ENCODE measurements around the gene BAZ2B.

Gene BAZ2B

DNA sequence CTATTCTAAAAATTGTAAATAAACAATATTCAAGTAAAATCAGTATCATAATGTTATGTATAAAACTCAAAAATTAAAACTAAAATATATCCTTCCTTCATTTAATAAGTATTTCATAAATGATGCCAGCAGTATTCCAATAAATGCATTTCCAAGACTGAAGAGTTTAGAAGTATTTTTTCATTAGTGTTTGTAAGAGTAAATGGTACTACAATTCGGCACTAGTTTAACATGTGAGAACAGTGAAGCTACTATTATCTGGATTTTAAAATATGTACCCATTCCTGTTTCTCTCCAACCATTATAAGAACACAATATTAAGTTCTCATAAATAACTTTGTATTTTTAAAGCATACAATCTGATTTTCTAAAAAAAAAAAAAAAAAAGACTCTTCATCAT is 3.3 kb downstream of the BAZ2B start:
- H3K36me3 ChIP-seq (ENCODE audit: insufficient read depth, low read length), result no peaks in the 10 kb centered on the region
- H3K4me1 ChIP-seq (ENCODE audit: insufficient read depth, low read length), result peaks cover 44% of the 10 kb centered on the region
- no peak overlapping the region for H2AFZ ChIP-seq (ENCODE audit: low read depth, low read length)
- H3K9me3 ChIP-seq (ENCODE audit: low read length), result no peaks in the 10 kb centered on the region
- peak overlapping the region; percentile 98 for H3K4me3 ChIP-seq (ENCODE audit: low read length)
- no peaks in the 10 kb centered on the region for H3K27me3 ChIP-seq (ENCODE audit: insufficient read depth, low read length)

DNA sequence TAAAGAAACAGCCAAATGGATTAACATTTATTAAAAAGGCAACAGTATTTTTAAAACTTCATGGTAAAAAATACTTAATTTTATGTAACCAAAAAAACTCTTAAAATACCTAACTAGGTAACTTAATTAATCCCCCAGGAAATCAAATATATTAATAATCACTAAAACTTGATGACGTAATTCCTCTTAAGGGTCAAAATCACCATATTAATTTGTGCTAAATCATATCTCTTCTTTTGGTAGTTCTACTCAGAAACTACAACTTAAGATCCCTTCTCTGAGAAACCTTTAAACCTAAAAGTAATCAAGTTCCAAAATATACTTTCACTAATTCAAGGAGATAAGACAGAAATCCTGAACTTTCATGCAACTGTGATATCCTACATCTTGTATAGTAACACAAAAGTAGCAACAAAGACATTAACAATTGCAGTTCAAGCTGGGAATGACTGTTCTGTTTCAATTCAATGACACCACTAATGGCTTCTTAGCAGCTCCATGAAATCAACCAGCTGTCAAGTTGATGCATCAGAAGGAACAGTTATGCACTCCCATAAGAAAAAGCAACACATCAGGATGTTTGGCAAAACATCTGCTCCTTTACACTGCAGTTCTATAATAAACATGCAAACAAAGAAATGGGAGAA is 4.0 kb downstream of the BAZ2B start:
- Histone ChIP-seq H2AFZ (ENCODE audit: low read depth, low read length) (no peak overlapping the region), H3K36me3 (ENCODE audit: insufficient read depth, low read length) (no peaks in the 10 kb centered on the region), H3K27me3 (ENCODE audit: insufficient read depth, low read length) (no peaks in the 10 kb centered on the region), H3K4me1 (ENCODE audit: insufficient read depth, low read length) (peaks cover 37% of the 10 kb centered on the region), H3K9me3 (ENCODE audit: low read length) (no peaks in the 10 kb centered on the region), H3K4me3 (ENCODE audit: low read length) (peak overlapping the region; percentile 98)

DNA sequence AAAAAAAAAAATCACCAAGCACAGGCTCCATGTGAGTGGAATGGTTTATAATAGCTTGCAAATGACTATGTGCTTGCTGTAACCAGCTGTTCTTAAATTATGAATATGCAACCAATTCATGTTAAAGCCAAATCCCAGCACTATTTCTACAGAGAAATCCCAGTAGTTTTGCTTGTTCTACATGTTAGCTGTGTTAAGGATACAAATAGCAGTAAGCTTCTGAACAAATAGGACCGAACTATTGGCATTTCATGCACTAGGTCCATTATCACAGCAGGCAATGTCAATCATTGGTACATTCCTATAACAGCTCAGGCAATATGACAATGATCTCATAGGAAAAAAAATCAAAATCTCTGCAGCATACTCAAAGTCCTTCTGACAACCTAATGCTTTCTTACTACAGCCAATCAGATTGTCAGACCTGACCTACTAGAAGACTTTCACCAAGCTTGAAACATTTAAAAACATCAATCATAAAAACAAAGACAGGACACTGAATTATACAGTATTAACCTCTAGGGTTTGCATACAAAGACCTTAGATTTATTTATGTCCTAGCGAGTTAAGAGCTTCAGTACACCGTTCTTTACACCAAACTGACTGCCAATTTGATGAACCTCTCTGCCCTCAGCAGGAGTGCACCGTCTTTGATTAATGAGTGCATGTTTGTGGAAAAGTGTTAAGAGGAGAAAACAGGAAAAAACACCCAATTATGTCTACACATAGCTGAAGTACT is 6.4 kb downstream of the BAZ2B start:
- Histone ChIP-seq H3K4me1 (ENCODE audit: insufficient read depth, low read length) (peaks cover 37% of the 10 kb centered on the region), H2AFZ (ENCODE audit: low read depth, low read length) (no peak overlapping the region), H3K4me3 (ENCODE audit: low read length) (no peak overlapping the region), H3K27me3 (ENCODE audit: insufficient read depth, low read length) (no peaks in the 10 kb centered on the region), H3K9me3 (ENCODE audit: low read length) (no peaks in the 10 kb centered on the region), H3K36me3 (ENCODE audit: insufficient read depth, low read length) (no peaks in the 10 kb centered on the region)

DNA sequence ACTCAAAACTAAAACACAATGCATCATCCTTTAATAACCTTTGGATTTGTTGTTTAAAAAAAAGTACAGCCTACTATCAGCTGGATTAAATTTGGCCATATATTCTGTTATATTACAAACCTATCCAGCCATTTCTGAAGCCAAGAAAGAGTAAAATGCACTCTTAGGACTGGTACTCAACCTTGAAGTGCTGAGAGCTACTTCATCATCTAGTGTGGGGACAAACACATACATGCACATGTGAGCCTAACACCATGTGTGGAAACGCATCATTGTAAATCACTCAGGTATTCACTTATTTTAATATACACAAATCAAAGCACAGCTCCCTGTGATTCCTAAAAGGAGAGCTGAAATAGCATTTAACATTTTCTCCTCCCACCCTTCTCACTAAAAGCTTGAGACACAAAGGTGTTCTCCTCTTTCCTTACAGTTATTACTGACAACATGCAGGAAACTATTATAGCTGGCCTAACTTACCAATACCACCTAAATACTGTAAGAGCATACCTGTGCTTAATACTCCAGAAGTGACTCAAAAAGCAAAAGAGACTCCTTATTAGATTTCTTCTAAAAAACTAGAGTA is 7.5 kb downstream of the BAZ2B start:
- Histone ChIP-seq H3K4me1 (ENCODE audit: insufficient read depth, low read length) (peaks cover 36% of the 10 kb centered on the region), H3K9me3 (ENCODE audit: low read length) (no peaks in the 10 kb centered on the region), H3K4me3 (ENCODE audit: low read length) (no peak overlapping the region), H2AFZ (ENCODE audit: low read depth, low read length) (no peak overlapping the region), H3K36me3 (ENCODE audit: insufficient read depth, low read length) (no peaks in the 10 kb centered on the region), H3K27me3 (ENCODE audit: insufficient read depth, low read length) (no peaks in the 10 kb centered on the region)

DNA sequence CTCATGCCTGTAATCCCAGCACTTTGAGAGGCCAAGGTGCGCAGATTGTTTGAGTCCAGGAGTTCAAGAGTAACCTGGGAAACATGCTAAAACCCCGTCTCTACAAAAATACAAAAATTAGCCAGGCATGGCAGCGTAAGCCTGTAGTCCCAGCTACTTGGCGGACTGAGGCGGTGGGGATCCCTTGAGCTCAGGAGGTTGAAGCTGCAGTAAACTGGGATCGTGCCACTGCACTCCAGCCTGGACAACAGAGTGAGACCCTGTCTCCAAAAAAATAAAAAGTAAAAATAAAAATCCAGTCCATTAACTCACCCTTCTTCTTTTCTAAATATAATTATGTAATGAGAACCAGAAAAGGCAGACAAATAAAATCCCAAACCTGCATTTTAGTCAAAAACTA is 8.2 kb downstream of the BAZ2B start:
- Histone ChIP-seq H3K27me3 (ENCODE audit: insufficient read depth, low read length) (no peaks in the 10 kb centered on the region), H3K9me3 (ENCODE audit: low read length) (no peaks in the 10 kb centered on the region), H3K36me3 (ENCODE audit: insufficient read depth, low read length) (no peaks in the 10 kb centered on the region), H3K4me3 (ENCODE audit: low read length) (no peak overlapping the region), H2AFZ (ENCODE audit: low read depth, low read length) (no peak overlapping the region), H3K4me1 (ENCODE audit: insufficient read depth, low read length) (peaks cover 32% of the 10 kb centered on the region)

DNA sequence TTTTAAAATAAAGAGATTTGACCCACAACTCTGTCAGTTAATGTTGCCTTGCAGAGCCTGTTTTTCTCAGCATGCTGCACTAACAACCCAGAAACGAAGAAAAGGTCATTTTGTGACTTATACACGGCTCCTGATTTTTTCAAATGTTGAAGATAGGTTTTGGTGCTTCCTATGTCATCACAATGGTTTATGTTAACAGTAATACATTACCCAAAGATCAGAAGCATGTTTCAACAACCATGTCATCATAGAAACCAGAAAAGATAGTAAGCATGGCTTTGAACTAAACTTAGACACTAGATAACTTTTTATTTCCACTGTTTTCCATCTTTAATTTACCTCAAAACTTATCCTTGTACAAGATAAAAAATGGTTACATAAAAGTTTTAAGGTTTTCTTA is 10.1 kb downstream of the BAZ2B start:
- H3K9me3 ChIP-seq (ENCODE audit: low read length), result no peaks in the 10 kb centered on the region

DNA sequence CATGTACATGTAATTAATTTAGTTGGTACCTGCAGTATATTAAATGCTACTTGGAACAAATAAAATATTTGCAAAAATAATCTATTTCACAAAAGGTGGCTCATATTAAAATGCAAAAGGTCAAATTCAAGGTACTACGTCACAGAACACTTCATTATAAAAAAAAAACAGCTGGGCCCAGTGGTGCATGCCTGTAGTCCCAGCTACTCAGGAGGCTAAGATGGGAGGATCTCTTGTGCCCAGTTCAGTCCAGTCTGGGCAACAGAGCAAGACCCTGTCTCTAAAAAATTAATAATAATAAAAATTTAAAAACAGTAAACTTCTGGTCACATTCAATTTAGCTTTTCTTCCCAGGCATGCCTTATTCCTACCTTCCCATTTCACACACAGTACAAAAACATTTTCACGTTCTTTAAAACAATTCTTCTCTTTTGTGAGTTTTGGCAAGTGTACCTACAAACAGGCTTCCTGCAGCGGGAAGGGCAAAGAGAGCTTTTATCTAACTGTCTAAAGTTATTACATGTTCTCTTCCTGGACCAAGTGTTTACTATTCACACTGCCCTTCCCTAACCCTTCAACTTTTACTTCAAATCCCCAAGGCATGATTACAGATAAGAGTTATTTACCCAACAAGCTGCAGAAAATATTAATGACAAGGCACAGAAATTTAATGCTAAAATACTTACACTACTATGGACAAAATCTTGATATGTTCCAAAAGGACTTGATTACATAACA is 10.7 kb downstream of the BAZ2B start:
- Histone ChIP-seq H3K4me1 (ENCODE audit: insufficient read depth, low read length) (peaks cover 14% of the 10 kb centered on the region), H3K36me3 (ENCODE audit: insufficient read depth, low read length) (peaks cover 4% of the 10 kb centered on the region), H3K9me3 (ENCODE audit: low read length) (no peaks in the 10 kb centered on the region), H2AFZ (ENCODE audit: low read depth, low read length) (no peak overlapping the region), H3K27me3 (ENCODE audit: insufficient read depth, low read length) (no peaks in the 10 kb centered on the region), H3K4me3 (ENCODE audit: low read length) (no peak overlapping the region)

More for the DNA sequence above, 10.1 kb downstream of the BAZ2B start:
- no peak overlapping the region for H2AFZ ChIP-seq (ENCODE audit: low read depth, low read length)
- H3K27me3 ChIP-seq (ENCODE audit: insufficient read depth, low read length), result no peaks in the 10 kb centered on the region
- no peaks in the 10 kb centered on the region for H3K36me3 ChIP-seq (ENCODE audit: insufficient read depth, low read length)
- H3K4me1 ChIP-seq (ENCODE audit: insufficient read depth, low read length), result peaks cover 17% of the 10 kb centered on the region
- H3K4me3 ChIP-seq (ENCODE audit: low read length), result no peak overlapping the region

DNA sequence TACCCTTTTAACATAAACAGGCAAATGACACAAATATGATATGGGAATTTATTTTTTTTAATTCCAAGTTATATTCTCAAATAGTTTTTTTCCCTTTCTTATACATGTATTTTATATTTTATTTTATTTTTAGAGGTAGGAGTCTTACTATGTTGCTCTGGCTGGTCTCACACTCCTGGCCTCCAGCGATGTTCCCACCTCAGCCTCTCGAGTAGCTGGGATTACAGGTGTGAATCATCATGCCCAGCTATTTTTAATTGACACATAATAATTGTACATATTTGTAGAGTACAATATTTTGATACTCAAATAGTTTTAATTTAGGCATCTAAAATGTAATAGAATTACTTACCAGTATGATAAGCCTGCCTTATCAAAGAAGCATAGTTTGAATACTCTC is 12.2 kb downstream of the BAZ2B start:
- Histone ChIP-seq H3K36me3 (ENCODE audit: insufficient read depth, low read length) (peaks cover 4% of the 10 kb centered on the region), H3K4me3 (ENCODE audit: low read length) (no peak overlapping the region), H2AFZ (ENCODE audit: low read depth, low read length) (no peak overlapping the region), H3K27me3 (ENCODE audit: insufficient read depth, low read length) (no peaks in the 10 kb centered on the region), H3K4me1 (ENCODE audit: insufficient read depth, low read length) (peaks cover 3% of the 10 kb centered on the region), H3K9me3 (ENCODE audit: low read length) (no peaks in the 10 kb centered on the region)

DNA sequence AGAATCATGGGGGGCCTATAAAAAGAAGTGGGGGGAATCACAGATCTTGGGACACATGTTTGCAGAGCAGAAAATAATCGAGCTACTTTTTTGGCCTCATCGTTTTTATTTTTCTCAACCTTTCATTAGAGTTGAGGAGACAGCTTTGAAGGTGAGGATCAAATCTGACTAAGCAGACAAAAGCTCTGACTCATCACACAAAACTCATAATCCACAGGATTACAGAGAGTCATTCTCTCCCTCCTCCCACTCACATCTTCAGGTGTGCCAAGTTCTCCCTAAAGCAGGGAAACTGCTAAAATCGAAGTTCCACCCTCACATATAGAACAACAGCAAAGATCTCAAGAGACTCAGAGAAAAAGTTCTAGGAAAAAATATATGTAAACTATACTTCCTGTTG is 15.6 kb downstream of the BAZ2B start:
- H3K27me3 ChIP-seq (ENCODE audit: insufficient read depth, low read length), result no peaks in the 10 kb centered on the region
- H3K36me3 ChIP-seq (ENCODE audit: insufficient read depth, low read length), result peaks cover 4% of the 10 kb centered on the region
- H2AFZ ChIP-seq (ENCODE audit: low read depth, low read length), result no peak overlapping the region
- H3K4me3 ChIP-seq (ENCODE audit: low read length), result no peak overlapping the region
- H3K4me1 ChIP-seq (ENCODE audit: insufficient read depth, low read length), result peaks cover 1% of the 10 kb centered on the region
- H3K9me3 ChIP-seq (ENCODE audit: low read length), result peaks cover 3% of the 10 kb centered on the region

DNA sequence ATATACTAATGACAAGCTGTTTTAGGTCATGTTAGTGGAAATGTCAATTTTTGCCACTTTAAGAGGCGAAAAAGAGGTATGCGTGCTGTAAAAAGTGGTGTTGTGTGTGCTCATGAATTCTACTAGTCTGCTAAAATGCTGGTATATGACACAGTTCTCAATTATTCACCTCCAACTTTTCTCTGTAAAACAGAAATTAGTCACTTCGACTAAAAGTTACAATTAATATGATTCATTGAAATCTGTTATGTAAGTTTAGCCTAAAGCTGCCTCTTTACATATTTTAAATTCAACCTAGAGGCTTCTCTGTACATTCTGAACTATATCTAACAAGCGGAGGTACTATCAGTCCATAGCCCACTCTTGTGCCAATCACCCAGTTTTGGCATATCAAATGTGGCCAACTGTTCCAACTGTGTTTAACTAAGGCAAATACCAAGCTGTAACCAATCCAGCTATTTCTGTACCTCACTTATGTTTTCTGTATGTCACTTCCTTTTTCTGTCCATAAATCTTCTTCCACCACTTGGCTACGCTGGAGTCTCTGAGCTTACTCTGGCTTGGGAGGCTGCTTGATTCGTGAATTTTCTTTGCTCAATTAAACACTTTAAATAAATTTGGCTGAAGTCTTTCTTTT is 20.8 kb downstream of the BAZ2B start:
- H3K27me3 ChIP-seq (ENCODE audit: insufficient read depth, low read length), result no peaks in the 10 kb centered on the region
- no peaks in the 10 kb centered on the region for H3K4me1 ChIP-seq (ENCODE audit: insufficient read depth, low read length)
- peaks cover 3% of the 10 kb centered on the region for H3K9me3 ChIP-seq (ENCODE audit: low read length)
- peaks cover 4% of the 10 kb centered on the region for H3K36me3 ChIP-seq (ENCODE audit: insufficient read depth, low read length)
- no peak overlapping the region for H3K4me3 ChIP-seq (ENCODE audit: low read length)
- H2AFZ ChIP-seq (ENCODE audit: low read depth, low read length), result no peak overlapping the region

DNA sequence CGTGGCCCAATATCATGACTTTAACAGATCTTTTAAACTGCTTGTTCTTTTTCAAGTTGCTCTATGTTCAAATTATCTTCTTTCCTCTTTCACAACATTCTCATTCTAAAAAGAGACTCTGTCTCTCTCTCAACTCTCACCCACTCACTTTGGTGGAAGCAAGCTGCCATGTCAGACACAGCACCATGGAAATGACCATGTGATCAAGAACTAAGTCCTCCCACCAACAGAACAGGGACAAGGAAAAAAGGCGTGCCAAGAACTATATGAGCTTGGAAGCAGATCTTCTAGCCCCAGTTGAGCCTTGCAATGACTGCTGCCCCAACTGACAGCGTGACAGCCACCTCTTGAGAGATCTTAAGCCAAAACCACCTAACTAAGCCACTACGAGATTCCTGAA is 23.9 kb downstream of the BAZ2B start:
- Histone ChIP-seq H3K27me3 (ENCODE audit: insufficient read depth, low read length) (no peaks in the 10 kb centered on the region), H3K4me3 (ENCODE audit: low read length) (no peak overlapping the region), H2AFZ (ENCODE audit: low read depth, low read length) (no peak overlapping the region), H3K9me3 (ENCODE audit: low read length) (peaks cover 2% of the 10 kb centered on the region), H3K4me1 (ENCODE audit: insufficient read depth, low read length) (no peaks in the 10 kb centered on the region), H3K36me3 (ENCODE audit: insufficient read depth, low read length) (peaks cover 9% of the 10 kb centered on the region)

DNA sequence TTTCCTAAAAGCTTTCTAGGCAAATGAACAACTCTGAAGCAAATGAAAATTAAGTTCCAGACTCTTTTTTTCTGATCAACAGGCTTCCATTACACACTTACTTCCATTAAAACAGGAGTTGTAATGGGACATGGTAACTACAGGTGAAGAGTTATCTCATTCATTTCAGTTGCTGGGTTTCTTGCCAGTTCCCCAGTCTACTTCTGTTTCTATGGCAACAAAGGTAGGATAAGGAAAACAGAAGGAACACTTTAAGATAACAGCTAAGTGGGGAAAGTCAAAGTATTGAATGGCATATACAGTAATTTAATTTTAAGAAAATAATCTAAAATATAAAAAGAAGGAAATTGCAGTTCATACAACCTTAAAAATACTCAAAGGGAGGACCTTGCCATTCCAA is 25.1 kb downstream of the BAZ2B start:
- Histone ChIP-seq H3K4me3 (ENCODE audit: low read length) (no peak overlapping the region), H3K27me3 (ENCODE audit: insufficient read depth, low read length) (no peaks in the 10 kb centered on the region), H3K36me3 (ENCODE audit: insufficient read depth, low read length) (peaks cover 9% of the 10 kb centered on the region), H2AFZ (ENCODE audit: low read depth, low read length) (no peak overlapping the region), H3K4me1 (ENCODE audit: insufficient read depth, low read length) (no peaks in the 10 kb centered on the region), H3K9me3 (ENCODE audit: low read length) (no peaks in the 10 kb centered on the region)

DNA sequence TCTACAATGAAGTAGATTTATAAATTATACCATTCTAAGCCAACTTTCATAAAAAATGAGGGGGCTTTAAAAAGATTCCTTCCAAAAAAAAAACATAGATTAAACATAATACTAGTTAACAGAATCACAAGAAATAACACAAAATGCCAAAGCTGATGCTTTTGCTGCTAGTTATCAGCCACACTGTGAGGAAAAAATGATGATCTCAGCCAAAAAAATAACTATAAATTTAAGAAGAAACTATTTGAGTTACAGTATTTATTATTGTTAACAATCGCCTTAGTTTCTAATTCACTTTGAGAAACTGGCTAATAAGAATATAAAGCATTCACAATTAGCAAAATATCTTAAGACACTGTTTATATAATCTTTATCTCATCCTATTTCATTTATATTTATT is 27.1 kb downstream of the BAZ2B start:
- H3K27me3 ChIP-seq (ENCODE audit: insufficient read depth, low read length), result no peaks in the 10 kb centered on the region
- no peak overlapping the region for H2AFZ ChIP-seq (ENCODE audit: low read depth, low read length)
- H3K4me3 ChIP-seq (ENCODE audit: low read length), result no peak overlapping the region
- no peaks in the 10 kb centered on the region for H3K4me1 ChIP-seq (ENCODE audit: insufficient read depth, low read length)
- peaks cover 4% of the 10 kb centered on the region for H3K9me3 ChIP-seq (ENCODE audit: low read length)
- H3K36me3 ChIP-seq (ENCODE audit: insufficient read depth, low read length), result peaks cover 14% of the 10 kb centered on the region
